NCI-H1092 treated with DMSO at 0.1 percent for 48 hours (cell line): ENCODE data around the gene ZBTB4.

Source experiments
- DNase-seq: peaks from one replicate; lab custom pipeline; 2025; lab: John Stamatoyannopoulos, UW

The ZBTB4 gene

GRCh38 chr17:7419819-7420610 lies 59.4 kb downstream of the ZBTB4 start, which contains the start of gene SPEM1:
TSS of gene SPEM1 (plus strand) at chr17:7420324. CDS start at chr17:7420385, 61 bp downstream.
- DNase-seq: no peak

- no peak for DNase-seq
Measured at GRCh38 chr17:7418472-7419152, 60.8 kb downstream of the ZBTB4 start.

GRCh38 chr17:7417056-7417655 lies 62.3 kb downstream of the ZBTB4 start:
- DNase-seq: no peak

GRCh38 chr17:7416323-7416722 lies 63.1 kb downstream of the ZBTB4 start:
- no peak for DNase-seq

GRCh38 chr17:7415784-7416183 lies 63.6 kb downstream of the ZBTB4 start:
- no peak for DNase-seq

GRCh38 chr17:7414837-7415236 lies 64.6 kb downstream of the ZBTB4 start:
- no peak for DNase-seq

GRCh38 chr17:7413346-7413985 lies 66.0 kb downstream of the ZBTB4 start:
- DNase-seq: no peak

GRCh38 chr17:7411427-7411750 lies 68.0 kb downstream of the ZBTB4 start:
- DNase-seq: no peak

GRCh38 chr17:7410634-7411426 lies 68.6 kb downstream of the ZBTB4 start:
- no peak for DNase-seq

GRCh38 chr17:7409716-7410115 lies 69.7 kb downstream of the ZBTB4 start:
- no peak for DNase-seq
